ENCODE data around the gene DOP1A. TPM values are rescaled to one million over a fixed set of nuclear protein-coding genes. Genes with fewer than 3 reads are reported as not detected.

Gene DOP1A, protein sequence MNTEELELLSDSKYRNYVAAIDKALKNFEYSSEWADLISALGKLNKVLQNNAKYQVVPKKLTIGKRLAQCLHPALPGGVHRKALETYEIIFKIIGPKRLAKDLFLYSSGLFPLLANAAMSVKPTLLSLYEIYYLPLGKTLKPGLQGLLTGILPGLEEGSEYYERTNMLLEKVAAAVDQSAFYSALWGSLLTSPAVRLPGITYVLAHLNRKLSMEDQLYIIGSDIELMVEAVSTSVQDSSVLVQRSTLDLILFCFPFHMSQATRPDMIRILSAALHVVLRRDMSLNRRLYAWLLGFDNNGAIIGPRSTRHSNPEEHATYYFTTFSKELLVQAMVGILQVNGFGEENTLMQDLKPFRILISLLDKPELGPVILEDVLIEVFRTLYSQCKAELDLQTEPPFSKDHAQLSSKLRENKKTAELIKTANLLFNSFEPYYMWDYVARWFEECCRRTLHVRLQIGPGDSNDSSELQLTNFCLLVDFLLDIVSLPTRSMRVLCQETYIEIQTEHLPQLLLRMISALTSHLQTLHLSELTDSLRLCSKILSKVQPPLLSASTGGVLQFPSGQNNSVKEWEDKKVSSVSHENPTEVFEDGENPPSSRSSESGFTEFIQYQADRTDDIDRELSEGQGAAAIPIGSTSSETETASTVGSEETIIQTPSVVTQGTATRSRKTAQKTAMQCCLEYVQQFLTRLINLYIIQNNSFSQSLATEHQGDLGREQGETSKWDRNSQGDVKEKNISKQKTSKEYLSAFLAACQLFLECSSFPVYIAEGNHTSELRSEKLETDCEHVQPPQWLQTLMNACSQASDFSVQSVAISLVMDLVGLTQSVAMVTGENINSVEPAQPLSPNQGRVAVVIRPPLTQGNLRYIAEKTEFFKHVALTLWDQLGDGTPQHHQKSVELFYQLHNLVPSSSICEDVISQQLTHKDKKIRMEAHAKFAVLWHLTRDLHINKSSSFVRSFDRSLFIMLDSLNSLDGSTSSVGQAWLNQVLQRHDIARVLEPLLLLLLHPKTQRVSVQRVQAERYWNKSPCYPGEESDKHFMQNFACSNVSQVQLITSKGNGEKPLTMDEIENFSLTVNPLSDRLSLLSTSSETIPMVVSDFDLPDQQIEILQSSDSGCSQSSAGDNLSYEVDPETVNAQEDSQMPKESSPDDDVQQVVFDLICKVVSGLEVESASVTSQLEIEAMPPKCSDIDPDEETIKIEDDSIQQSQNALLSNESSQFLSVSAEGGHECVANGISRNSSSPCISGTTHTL (N-terminal part only)
- 10 to 100 TPM; 20.5 to 21.3 TPM for total RNA-seq
- long read RNA-seq, donor 1, partial matches to known transcripts = 2 of 4 reads
- long read RNA-seq, donor 1, other reads (novel, unspliced or antisense) = 2 of 4 reads
- long read RNA-seq, donor 2, partial matches to known transcripts = 2 of 2 reads
- long read RNA-seq, donor 2, other reads (novel, unspliced or antisense) = 0 of 2 reads

DNA sequence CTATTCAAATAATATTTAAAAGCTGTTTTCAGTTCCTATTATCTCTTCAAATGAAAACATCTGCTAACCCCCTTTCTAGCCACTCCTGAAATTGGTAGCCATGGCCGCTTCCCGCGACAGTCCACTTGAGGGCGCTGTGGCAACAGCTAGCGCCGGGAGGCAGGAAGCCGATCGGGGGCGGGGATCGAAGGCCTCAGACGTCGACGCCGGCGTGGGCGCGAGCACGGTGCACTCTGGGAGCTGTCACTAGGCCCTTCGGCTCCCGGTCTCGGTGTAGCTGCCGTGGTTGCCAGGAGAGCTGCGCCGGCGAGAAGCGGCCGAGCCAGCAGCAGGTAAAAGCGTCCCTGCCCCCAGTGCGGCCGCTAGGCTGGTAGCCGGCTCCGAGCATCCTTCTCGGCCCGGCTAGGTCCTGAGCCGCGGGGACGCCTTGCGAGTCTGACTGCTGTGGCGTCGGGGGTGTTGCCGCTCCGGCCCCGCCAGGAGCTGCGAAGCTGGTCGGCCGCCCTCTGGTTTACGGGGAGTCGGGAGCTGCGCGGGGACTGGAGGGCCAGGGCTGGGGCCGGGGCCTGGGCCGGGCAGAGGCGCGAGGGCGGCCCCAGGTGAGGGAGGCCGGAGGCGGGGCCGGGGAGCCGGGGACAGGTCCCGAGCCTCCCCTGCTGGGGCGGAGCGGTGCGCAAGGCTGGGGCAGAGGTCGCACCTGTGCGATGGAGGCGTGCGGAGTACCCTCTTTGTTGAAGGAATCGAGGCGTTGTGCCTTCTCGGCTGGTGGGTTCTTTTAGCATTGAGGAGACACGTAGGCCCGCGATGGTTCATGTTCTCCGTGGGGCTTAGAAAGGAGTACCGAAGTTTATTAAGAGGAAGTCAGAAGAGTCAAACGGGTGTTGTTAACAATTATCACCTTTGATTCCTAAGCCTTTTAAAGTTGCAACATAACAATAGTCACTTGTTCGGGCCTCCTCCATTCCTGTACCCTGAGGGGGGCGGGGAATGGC, at the start of gene DOP1A:
Gene DOP1A, plus strand, starts transcription at position 224 of the 992 bp plus-strand sequence. CDS start 29,307 bp downstream, outside the sequence.
- intact Hi-C loops (cut with DNase I) = no loop called here
- peak; percentile 99 for DNase-seq (ENCODE audit: low spot score)

DNA sequence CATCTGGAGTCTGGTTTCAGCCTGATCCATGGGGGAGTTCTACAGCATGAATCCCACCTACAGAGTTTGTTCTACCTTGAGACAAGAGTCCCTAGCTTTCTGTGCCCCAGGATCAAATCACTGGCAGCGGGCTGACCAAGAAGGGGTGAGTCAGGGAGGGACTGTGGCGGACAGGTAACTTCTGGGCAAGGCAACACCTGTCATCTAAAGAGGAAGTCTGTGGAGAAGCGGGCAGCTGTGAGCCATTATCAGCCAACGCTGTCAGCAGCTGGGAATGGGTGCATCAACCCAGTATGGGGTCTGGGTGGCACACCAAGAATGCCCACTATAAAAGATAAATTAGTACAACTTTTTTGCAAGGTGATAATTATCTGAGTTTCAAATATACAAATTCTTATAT, 47.7 kb upstream of the DOP1A start:
- DNase-seq (ENCODE audit: low spot score) = no peak
- intact Hi-C loops (cut with DNase I) = no loop called here

DNA sequence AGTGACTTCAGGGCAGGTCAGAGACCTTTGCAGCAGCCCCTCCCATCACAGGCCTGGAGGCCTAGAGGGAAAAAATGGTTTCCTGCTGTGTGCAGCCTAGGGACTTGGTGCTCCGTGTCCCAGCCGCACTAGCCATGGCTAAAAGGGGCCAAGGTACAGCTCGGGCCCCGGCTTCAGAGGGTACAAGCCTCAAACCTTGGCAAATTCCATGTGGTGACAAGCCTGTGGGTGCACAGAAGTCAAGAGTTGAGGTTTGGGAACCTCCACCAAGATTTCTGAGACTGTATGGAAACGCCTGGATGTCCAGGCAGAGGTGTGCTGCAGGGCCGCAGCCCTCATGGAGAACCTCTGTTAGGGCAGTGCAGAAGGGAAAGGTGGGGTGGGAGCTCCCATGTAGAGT, 35.8 kb upstream of the DOP1A start:
- DNase-seq (ENCODE audit: low spot score) = no peak
- intact Hi-C loops (cut with DNase I) = no loop called here

GRCh38 chr6:83038246-83038645, 29.2 kb upstream of the DOP1A start:
- intact Hi-C loops (cut with DNase I) = no loop called here
- DNase-seq (ENCODE audit: low spot score) = no peak

- intact Hi-C loops (cut with DNase I) = no loop called here
- no peak for DNase-seq (ENCODE audit: low spot score)
Observed at GRCh38 chr6:83042467-83043053, 24.9 kb upstream of the DOP1A start.

GRCh38 chr6:83044091-83044768, 23.2 kb upstream of the DOP1A start:
- intact Hi-C loops (cut with DNase I) = no loop called here
- no peak for DNase-seq (ENCODE audit: low spot score)

DNA sequence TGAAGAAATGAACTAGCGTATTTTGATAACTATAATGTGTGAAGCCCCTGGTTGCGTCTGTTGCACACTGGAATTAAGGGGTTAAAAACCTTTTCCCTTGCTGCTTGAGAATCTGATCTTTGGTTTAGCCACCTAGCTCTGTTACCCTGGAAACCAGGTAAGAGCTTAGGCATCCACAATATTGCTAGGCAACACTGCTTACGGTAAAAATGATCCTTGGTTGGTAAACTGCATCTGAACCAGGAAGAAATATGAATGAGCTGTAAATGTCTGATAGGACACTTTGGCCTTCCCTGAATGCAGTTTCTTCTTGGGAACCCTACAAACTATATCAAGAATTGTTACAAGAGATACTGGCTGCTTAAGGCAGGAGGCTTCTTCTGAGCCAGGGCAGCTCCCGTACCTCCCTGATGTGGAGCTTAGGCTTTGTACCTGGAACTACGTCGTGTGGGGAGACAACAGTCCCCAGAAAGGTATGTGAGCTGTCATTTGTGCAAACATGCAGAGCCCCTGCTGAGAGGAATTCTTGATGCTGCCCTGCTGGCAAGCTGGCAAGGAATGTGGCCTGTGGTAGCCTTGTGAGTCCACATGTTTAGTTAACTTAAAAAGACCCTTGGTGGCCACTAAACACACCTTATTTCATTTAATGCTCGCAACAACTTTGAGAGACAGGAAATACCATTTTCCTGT, 20.3 kb upstream of the DOP1A start:
- DNase-seq (ENCODE audit: low spot score) = no peak
- intact Hi-C loops (cut with DNase I) = no loop called here

GRCh38 chr6:83051377-83052172, 15.9 kb upstream of the DOP1A start:
- intact Hi-C loops (cut with DNase I) = loop anchor here in 1 of 2 donors (10.0 kb wide), 1 partner anchor 797 kb away; no protein-coding TSS in a partner anchor
- no peak for DNase-seq (ENCODE audit: low spot score)

- DNase-seq (ENCODE audit: low spot score) = no peak
- intact Hi-C loops (cut with DNase I) = loop anchor here in 1 of 2 donors (10.0 kb wide), 1 partner anchor 799 kb away; no protein-coding TSS in a partner anchor
Observed at GRCh38 chr6:83053678-83054077, 13.8 kb upstream of the DOP1A start.

DNA sequence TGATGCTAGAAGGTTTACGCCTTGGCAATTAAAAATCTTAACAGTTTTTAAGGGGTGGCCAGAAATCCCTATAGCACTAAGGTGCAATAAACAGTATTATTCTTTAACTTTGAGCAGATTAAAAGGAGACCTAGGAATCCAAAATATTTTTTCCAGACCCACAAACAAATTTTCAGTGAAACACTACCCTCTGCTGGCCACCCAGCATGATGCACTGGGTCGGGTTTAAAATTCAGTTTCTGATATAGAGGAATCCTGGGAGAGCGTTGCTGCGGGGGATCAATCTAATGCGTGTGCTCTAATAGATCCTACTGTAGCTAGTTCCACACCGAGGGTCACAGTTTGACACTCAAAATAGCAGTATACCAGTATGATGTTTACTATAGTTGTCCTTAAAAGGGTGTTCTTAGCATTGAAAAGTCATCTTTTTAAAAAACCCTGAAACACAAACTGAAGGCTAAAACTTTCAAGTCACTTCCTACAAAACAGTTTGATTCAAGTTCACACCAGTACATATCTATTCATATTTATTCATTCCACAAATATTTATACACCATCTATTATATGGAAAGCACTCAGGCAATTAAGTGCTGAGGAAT, 12.0 kb upstream of the DOP1A start:
- intact Hi-C loops (cut with DNase I) = loop anchor here (5.0 to 10.0 kb wide), 2 partner anchors 801 to 803 kb away; no protein-coding TSS in a partner anchor
- no peak for DNase-seq (ENCODE audit: low spot score)

DNA sequence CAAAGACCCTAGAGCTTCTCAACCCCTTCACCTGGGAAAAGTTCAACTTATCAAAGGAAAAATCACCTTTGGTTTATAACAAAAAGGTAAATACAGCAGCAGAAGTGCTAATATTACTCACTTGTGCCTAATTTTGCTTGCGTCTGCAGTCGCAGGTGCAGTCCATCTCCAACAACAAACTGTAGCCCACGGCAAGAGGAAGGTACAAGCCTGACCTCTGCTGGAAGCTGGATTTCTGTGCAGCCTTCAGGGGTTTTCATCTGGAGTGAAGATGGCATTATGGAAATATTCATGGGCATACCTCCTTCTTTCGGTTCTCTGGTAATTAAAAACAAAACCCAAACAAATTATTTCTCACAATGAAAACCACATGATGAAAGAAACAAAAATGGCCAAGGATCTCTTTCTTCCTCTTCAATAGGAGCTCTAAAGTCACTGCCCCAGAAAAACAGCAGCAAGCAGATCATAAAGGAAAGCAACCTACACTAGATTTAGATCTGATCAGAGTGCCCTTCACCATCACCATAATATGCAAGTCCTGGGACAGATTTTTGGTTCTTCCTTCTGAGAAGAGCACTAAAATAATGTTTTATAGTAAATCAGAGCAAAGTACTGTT, 9.7 kb upstream of the DOP1A start:
- no peak for DNase-seq (ENCODE audit: low spot score)
- intact Hi-C loops (cut with DNase I) = loop anchor here (5.0 to 10.0 kb wide), 2 partner anchors 803 to 806 kb away; no protein-coding TSS in a partner anchor

DNA sequence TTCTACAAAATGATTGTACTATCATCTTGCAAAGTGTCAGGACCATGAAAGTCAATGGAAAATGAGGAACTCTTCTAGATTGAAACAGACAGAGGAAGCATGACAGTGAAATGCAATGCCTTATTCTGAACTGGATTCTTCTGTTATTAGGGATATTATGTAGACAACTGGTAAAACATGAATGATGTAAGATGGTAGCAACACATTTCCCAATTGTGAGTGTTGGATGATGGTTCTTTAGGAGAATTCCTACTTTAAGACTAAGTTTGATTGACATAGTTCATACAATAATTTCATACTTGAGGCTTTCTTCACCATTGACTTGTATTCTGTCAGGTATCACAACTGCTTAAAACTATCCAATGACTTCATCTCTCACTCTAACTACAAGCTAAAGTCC, 6.3 kb upstream of the DOP1A start:
- intact Hi-C loops (cut with DNase I) = no loop called here
- DNase-seq (ENCODE audit: low spot score) = no peak

GRCh38 chr6:83062225-83062624, 5.2 kb upstream of the DOP1A start:
- intact Hi-C loops (cut with DNase I) = no loop called here
- DNase-seq (ENCODE audit: low spot score) = no peak

GRCh38 chr6:83065511-83066192, 1.8 kb upstream of the DOP1A start, which contains the start of gene UBE3D:
TSS of gene UBE3D (minus strand) at chr6:83065841. CDS start at chr6:83065718, 123 bp downstream.
- intact Hi-C loops (cut with DNase I) = no loop called here
- peak; percentile 97 for DNase-seq (ENCODE audit: low spot score)

Measured in posterior vena cava (tissue), 2 donors.